ENCODE results near the gene SH3RF3.

The SH3RF3 gene

DNA sequence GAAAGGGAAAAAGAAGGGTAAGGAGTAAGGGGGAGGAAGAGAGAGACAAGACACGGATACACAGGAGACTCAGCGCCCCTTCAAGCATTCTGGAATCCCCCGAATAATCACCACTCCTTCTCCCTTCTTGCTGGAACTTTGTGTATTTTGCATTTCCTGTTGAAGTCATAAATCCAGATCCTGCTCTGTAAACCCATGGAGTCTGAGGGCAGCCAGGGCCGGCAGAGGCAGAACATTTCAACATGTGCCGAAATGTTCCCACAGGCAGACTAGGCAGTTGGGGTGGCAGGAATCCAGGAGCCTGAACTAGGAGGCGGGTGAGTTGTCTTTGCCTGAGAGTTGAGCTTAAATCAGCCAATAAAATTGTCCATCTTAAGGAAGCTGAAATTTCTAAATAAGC, 193.1 kb downstream of the SH3RF3 start:
- peak overlapping the region; percentile 91 to 92 for H3K27ac ChIP-seq
- peak overlapping the region; percentile 29 for H3K4me3 ChIP-seq
- peak; percentile 98 for DNase-seq (ENCODE audit: low spot score)
- TF ChIP-seq, protein P1, sequence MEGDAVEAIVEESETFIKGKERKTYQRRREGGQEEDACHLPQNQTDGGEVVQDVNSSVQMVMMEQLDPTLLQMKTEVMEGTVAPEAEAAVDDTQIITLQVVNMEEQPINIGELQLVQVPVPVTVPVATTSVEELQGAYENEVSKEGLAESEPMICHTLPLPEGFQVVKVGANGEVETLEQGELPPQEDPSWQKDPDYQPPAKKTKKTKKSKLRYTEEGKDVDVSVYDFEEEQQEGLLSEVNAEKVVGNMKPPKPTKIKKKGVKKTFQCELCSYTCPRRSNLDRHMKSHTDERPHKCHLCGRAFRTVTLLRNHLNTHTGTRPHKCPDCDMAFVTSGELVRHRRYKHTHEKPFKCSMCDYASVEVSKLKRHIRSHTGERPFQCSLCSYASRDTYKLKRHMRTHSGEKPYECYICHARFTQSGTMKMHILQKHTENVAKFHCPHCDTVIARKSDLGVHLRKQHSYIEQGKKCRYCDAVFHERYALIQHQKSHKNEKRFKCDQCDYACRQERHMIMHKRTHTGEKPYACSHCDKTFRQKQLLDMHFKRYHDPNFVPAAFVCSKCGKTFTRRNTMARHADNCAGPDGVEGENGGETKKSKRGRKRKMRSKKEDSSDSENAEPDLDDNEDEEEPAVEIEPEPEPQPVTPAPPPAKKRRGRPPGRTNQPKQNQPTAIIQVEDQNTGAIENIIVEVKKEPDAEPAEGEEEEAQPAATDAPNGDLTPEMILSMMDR (IDR thresholded peaks at IDR 0.05): no peak

DNA sequence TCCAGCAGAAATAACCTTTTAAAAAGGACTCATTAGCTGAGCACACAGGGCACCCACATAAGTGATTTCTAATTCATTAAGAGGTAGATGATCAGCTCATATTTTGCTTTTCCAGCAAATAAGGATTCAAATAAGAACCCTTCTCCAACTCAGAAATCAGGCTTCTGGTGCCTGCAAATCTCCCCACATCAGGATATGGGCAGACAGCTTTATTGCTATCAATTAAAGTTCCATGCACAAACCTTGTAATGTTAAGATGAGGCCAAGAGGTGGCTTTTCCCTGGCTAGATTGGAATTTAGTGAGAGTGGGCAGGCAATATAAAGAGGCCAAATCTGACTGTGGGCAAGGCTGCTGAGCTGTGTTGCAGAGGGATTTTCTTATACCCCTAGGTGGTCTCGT, 193.6 kb downstream of the SH3RF3 start:
- TF ChIP-seq, protein P1 (IDR thresholded peaks at IDR 0.05): no peak
- no peak for DNase-seq (ENCODE audit: low spot score)
- H3K27ac ChIP-seq: peak overlapping the region; percentile 91 to 92
- H3K4me3 ChIP-seq: no peak overlapping the region

DNA sequence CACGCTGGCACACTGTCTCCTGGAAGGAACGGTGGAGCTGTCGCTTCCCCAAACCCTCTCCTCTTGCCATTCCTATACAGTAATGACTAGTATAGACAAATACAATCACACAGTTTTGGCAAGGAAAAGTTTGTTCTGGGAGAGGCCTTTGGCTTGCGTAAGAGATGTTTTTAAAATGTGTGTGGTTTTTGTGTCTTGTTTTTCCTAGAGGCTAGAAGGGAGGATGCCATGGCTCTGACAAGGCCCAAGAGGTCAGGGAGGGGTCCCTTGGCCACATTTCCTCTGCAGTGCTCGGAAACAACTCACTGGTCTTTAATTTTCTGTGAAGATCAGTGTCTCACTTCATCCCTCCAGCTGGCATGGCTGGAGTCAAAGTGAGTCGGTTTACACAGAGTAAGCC, 195.9 kb downstream of the SH3RF3 start:
- DNase-seq (ENCODE audit: low spot score): peak; percentile 93
- Histone ChIP-seq H3K27ac (peak overlapping the region; percentile 91 to 92), H3K4me3 (peak overlapping the region; percentile 21)
- TF ChIP-seq, protein P1 (IDR thresholded peaks at IDR 0.05): no peak

DNA sequence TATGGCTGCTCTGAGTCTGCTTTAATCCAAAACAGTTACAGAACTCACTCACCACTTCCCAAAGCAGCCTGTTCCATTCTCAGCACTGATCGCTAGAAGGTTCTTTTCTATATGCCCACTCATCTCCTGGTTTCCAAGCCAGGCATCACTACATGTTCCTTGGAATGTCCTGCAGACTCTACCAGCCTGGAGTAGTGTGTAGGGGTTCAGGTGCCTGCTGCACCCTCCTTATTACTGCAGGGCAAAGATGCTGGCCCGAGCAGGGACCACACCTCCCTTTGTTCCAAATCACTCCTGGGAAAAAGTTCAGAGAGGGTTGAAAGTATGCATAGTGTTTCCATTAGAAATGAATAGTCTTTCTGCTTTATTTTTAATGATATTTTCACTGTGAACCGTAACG, 196.6 kb downstream of the SH3RF3 start:
- no peak for DNase-seq (ENCODE audit: low spot score)
- peak overlapping the region; percentile 91 to 92 for H3K27ac ChIP-seq
- TF ChIP-seq, protein P1 (IDR thresholded peaks at IDR 0.05): no peak
- H3K4me3 ChIP-seq: peak overlapping the region; percentile 22

DNA sequence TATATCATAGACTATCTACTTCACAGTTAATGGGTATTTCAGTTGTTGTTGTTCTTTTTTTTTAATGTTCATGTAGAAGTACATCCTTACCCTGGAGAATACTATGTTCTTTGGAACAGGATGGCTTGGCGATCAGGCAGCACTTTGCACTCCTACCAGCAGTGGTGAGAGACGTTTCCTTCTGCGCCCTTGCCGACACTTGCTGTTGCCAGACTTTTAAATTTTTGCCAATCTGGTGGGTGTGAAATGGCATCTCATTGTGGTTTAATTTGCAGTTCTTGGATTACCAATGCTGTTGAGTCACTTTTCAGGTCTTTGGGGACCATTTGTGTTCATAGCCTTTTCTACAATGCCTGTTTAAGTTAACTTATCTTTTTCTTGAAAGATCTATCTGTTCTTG, 197.3 kb downstream of the SH3RF3 start:
- Histone ChIP-seq H3K27ac (peak overlapping the region; percentile 91 to 92), H3K4me3 (no peak overlapping the region)
- TF ChIP-seq, protein P1 (IDR thresholded peaks at IDR 0.05): no peak
- DNase-seq (ENCODE audit: low spot score): no peak

DNA sequence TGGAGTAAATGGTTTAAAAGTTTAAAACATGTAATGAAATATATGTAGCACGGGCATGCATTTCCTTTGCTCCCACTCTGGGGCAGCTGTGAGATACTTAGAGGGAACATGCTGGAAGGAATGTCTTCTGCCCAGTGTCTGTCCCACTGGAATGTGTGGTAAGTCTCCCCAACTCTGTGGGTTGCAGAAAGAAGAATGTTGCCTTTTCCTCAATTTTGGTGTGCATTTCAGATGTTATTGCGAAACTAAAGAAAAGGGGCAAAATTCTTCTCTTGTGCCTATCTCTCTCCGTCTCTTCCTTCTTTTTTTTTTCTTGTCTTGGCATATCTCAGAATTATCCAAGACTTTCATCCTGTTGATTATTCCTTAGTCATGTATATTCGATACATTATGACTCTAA, 201.1 kb downstream of the SH3RF3 start:
- TF ChIP-seq, protein P1 (IDR thresholded peaks at IDR 0.05): no peak
- DNase-seq (ENCODE audit: low spot score): no peak
- Histone ChIP-seq H3K4me3 (no peak overlapping the region), H3K27ac (no peak overlapping the region)

DNA sequence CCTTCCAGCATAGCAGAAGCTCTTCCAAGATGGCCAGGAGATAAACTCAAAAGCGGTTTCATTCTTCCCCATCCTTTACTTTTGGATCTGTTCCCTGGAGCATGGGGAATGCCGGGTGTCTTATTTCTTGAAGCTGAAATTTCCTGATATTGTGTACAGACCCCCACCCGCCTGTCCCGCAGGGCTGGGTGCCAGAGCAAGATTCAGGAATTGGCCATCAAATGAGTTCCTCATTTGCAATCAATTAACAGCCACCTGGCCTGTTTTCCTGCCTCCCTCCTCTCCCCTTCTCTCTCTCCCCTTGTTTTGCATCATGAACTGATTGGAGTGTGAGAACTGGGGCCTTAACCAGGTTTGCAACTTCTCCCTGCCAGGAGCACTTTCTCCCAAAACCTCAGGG, 202.1 kb downstream of the SH3RF3 start:
- TF ChIP-seq, protein P1 (IDR thresholded peaks at IDR 0.05): no peak
- H3K27ac ChIP-seq: no peak overlapping the region
- no peak overlapping the region for H3K4me3 ChIP-seq
- no peak for DNase-seq (ENCODE audit: low spot score)
